H54 (cell line): ENCODE data around the gene TGFA.

Experiments used
- DNase-seq: peaks from one replicate; pipeline ENCODE4 v3.0.0; 2011; ENCODE audit warnings: low spot score, mixed read lengths; ENCODE audit not compliant: insufficient read length
- FAIRE-seq: peaks from 3 replicates; lab custom pipeline; 2011; peaks lifted over from hg19 to GRCh38; lab: Jason Lieb, UNC
- POLR2A ChIP-seq: IDR thresholded peaks from 2 replicates; pipeline ENCODE4 v1.6.1; 2011; ENCODE audit warnings: low read depth, mild to moderate bottlenecking, low read length

Gene TGFA

GRCh38 chr2:70561893-70562292, 8.3 kb upstream of the TGFA start:
- DNase-seq (peak; percentile 32), FAIRE-seq (peak; percentile 60)

GRCh38 chr2:70560442-70560841, 6.8 kb upstream of the TGFA start:
- TF ChIP-seq POLR2A, result no peak
- DNase-seq (no peak), FAIRE-seq (peak; percentile 6)

More at GRCh38 chr2:70561893-70562292, 8.3 kb upstream of the TGFA start:
- TF ChIP-seq POLR2A, result no peak

GRCh38 chr2:70560040-70560439, 6.4 kb upstream of the TGFA start:
- no peak for TF ChIP-seq POLR2A
- no peak for DNase-seq
- FAIRE-seq, result no peak

- FAIRE-seq (no peak), DNase-seq (no peak)
- TF ChIP-seq POLR2A, result no peak
These were observed 4.7 kb upstream of the TGFA start for GRCh38 chr2:70558195-70558808.

GRCh38 chr2:70557171-70557838, 3.7 kb upstream of the TGFA start:
- FAIRE-seq, result no peak
- TF ChIP-seq POLR2A, result no peak

GRCh38 chr2:70556608-70557007, 3.0 kb upstream of the TGFA start:
- DNase-seq, result no peak
- TF ChIP-seq POLR2A, result no peak
- no peak for FAIRE-seq

More at GRCh38 chr2:70557171-70557838, 3.7 kb upstream of the TGFA start:
- DNase-seq, result no peak

GRCh38 chr2:70554338-70554892, 789 bp upstream of the TGFA start:
- no peak for TF ChIP-seq POLR2A
- no peak for FAIRE-seq
- DNase-seq, result no peak

- no peak for FAIRE-seq
- DNase-seq, result no peak
- no peak for TF ChIP-seq POLR2A
These were observed 367 bp downstream of the TGFA start for GRCh38 chr2:70553334-70553583.

GRCh38 chr2:70552501-70553333, 909 bp downstream of the TGFA start:
- no peak for DNase-seq
- no peak for FAIRE-seq

GRCh38 chr2:70551167-70551566, 2.5 kb downstream of the TGFA start:
- no peak for FAIRE-seq
- no peak for TF ChIP-seq POLR2A
- no peak for DNase-seq

More at GRCh38 chr2:70552501-70553333, 909 bp downstream of the TGFA start:
- TF ChIP-seq POLR2A, result no peak

GRCh38 chr2:70549962-70550361, 3.7 kb downstream of the TGFA start:
- no peak for TF ChIP-seq POLR2A
- DNase-seq, result no peak
- FAIRE-seq, result no peak

GRCh38 chr2:70549064-70549710, 4.4 kb downstream of the TGFA start:
- FAIRE-seq, result no peak
- DNase-seq, result no peak
- no peak for TF ChIP-seq POLR2A

- no peak for TF ChIP-seq POLR2A
- DNase-seq (no peak), FAIRE-seq (no peak)
These were observed 5.4 kb downstream of the TGFA start for GRCh38 chr2:70548233-70548632.

- FAIRE-seq (no peak), DNase-seq (no peak)
- TF ChIP-seq POLR2A, result no peak
These were observed 6.7 kb downstream of the TGFA start for GRCh38 chr2:70546885-70547284.
